Loucy (cell line): ENCODE results near the gene PTPRN2.

ENCODE experiments used
- CTCF ChIP-seq: fragments of 200-600 bp; sonication (generic); conservative IDR thresholded peaks from 2 replicates; pipeline ENCODE4 v1.5.1; 2014; ENCODE audit warnings: mild to moderate bottlenecking, antibody characterized with exemption, low read length
- EZH2phosphoT487 ChIP-seq: fragments of 200-600 bp; IDR thresholded peaks from 2 replicates; pipeline ENCODE4 v1.6.1; 2018; ENCODE audit warnings: antibody characterized with exemption, mild to moderate bottlenecking, moderate library complexity, borderline replicate concordance

GRCh38 chr7:157898802-157899505 lies 688.7 kb downstream of the PTPRN2 start:
- TF ChIP-seq CTCF, result no peak
- no peak for TF ChIP-seq EZH2phosphoT487
